SK-N-DZ (cell line): ENCODE data around the gene CAPN10.

Source experiments
- DNase-seq: peaks from one replicate; pipeline ENCODE4 v3.0.0-alpha.2; 2015; ENCODE audit warnings: low spot score

Gene CAPN10

DNA sequence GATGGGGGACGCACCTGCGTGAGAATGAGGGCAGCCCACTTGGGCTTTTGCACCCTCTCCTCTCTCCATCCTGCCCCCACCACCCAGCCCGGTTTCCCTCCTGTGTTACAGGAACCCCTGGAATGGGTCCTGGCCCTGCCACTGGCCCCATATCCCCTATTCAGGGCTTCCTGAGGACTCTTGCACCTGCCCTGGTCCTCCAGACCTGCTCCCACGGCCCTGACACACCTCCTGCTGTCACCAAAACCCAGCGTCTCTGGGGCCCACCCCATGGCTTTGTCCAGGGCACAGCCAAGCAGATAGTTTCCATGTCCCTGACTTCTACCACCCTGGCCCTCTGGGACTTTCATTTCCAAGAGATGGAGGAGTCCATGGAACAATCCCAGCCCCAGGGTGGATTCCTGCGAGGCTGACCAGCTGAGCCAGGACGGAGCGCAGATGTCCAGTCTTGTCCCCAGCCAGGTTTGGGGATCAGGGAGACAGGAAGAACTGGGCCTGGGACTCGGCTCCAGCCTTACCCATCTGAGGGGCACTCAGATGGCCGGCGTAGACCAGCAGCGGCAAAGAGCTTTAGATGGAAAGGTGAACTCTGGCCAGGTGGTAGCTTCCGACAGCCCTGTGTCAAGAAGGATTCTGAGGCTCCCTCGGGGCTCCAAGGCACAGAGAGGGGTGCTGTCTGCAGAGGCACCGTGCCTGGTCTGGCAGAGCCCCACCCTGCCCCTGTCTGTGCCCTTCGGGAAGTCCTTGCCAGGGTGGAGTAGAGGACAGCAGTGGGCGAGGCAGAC is 50.8 kb downstream of the CAPN10 start:
- no peak for DNase-seq

DNA sequence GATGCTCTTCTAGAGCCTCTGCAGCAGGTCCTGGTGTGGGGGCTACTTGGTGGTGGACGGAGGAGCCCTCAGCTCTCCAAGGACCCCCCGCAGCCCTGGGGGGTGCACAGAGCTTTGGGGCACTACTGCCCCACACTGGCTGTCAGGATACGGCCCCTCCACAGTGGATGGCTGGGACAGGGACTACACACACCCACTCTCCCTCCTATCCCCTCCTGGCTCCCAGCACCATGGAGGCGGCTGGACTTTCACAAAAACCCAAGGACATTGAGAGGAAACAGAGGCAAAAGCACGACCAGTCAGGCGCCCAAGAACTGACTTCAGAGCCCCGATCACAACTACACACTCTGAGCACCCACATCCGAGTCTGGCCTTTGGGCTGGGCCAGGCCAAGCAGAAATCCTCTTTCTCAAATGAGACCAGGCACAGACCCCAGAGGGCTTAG is 51.4 kb downstream of the CAPN10 start:
- no peak for DNase-seq

DNA sequence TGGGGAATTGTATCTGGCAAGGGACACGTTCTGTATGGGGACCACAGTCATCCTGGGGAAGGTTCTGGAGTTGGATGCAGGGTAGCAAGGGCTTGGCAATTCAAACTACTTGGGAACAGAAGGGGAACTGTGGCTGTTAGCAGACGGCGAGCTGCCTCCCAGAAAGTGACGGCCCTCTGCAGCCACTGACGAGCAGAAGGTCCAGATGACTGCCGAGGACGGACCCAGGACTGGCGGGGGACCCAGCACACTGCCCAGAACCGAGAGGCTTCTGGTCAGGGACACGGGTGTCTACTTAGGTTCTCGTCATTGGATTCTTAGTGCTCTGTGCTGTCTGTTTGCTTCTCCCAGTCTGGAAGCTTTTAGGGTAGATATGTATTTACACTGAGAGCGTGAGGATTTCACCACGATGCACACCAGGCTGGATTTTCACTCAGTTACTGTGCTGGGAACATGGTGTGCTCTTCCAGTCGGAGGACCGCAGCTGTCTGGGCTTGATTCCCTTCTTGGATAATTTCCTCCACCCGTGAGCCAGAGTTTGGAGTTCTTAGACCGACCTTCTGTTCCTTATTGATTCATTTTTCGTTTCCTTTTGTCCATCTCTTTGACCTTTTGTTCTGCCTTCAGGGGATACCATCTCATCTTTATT is 52.1 kb downstream of the CAPN10 start:
- no peak for DNase-seq

DNA sequence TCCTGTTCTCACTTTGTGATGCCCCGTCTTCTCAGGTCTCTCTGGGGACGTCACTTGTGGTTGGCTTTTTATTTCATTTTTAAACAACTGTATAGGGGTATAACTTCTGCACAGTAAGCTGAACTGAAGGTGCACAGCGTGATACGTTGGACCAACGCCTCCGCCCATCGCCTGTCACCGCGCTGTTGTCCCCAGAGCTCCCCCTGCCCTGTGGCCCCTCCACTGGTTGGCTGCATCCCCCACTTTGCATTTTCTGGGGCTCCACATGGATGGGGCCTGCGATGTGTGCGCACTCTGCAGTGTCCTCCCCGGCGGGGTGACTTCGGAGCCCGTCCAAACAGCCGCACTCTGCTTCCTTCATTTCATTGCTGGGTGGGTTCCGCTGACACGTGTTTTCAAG is 53.0 kb downstream of the CAPN10 start:
- DNase-seq: no peak

DNA sequence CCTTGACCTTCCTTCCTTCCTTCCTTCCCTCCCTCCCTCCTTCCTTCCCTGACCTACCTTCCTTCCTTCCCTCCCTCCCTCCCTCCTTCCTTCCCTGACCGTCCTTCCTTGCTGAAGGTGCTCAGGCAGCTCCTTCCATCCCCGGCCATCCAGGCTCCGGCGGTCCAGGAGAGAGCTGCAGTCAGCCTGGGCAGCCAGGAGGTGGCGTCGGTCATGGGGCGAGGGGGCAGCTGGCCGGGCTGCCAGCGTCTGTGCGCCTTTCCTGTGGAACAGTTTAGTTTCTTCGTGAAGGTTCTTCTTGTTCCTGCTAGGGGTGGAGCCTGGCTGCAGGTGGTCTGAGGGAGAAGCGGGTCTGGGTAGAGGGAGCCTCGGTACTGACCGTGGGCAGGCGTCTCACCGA is 54.4 kb downstream of the CAPN10 start:
- DNase-seq: peak; percentile 57

DNA sequence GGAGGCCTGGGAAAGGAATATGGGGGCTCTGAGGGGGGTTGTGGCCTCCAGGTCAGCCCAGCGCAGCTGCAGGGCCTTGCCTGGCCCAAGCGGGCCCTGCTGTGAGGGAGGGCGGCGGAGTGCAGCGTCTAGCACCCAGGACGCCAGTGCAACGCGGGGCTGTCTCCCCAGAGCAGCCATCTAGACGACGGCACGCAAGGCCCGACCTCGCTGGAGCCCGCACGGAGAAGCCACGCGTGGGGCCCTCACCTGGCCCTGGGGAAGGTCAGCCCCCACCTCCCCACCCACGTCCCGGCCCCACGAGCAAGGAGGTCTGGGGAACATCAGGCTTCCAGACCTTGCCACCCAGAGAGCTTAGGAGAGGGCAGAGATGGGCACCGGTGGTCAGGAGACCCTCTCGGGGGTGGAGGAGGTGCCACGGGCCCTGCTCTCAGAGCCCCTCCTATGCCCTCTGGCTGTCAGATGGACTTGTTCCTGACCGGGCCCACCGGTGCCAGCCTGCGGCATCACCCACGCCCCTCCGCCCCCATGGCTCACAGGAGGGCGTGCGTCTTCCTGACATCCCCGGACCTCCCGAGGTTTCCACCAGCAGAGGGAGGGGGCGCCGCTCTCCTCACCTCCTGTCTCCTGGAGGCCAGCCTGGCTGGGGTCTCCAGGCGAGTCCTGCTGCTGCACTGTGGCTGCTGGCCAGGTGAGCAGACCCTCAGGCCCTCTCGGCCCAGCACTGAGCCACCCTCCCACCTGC is 55.7 kb downstream of the CAPN10 start:
- DNase-seq: no peak

DNA sequence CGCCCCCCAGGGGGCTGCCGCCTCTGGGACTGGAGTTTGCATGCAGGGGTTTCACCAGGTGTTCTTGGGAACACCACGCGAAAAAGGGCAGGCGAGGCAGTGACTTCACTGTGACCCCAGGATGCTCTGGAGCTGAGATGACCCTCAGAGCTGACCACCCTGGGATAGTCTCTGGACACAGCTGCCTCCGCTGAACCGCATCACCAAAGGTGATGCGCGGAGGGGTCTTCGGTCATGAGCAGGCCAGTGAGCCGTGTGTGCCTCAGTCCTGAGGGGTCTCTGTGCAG is 56.2 kb downstream of the CAPN10 start:
- no peak for DNase-seq

DNA sequence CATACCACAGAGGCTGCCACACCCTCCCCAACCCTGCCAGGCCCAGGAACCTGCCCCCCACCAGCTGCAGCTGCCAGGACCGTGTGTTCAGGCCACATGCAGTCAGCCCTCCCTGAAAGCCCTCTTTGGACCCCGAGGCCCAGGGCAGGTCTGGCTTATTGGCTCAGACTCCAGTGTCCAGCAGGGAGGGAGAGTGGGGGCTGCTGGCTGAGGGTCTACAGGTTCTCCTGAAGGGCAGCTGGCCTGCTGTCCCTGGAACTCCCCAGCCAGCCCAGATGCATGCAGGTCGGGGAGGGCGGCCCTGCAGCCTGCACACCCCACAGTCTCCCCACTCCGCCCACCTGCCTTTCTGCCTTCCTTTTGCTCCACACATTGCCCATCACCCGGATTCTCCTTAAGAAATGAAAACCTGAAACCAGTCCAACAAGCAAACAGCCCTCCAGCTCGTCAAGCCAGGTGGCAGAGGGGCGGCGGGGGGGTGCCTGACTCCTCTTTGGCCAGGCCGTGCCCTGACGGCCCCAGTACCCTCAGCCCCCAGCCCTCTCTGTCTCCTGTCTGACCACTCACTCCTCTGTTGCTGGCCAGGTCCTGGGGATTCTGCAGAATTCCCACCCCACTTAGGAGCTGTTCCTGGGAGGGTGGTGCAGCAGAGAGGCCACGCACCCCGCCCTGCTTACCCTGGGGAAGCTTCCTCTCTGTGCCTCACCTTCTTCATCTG is 56.7 kb downstream of the CAPN10 start:
- DNase-seq: no peak

DNA sequence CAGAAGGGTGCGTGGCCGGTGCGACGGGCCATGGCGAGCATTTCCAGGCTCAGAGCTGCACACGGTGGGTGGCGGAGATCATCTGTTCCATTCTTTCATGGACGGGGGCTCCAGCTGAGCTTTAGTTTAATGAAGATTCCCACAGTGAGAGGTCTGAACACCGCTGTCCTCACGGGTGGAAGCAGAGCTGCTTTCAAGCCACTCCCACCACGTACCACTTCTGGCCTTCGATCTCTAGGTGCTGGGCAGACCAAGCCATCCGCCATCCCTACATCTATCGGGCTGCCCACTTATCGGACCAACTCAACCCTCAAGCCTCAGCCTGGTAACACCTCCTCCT is 57.2 kb downstream of the CAPN10 start:
- DNase-seq: no peak

DNA sequence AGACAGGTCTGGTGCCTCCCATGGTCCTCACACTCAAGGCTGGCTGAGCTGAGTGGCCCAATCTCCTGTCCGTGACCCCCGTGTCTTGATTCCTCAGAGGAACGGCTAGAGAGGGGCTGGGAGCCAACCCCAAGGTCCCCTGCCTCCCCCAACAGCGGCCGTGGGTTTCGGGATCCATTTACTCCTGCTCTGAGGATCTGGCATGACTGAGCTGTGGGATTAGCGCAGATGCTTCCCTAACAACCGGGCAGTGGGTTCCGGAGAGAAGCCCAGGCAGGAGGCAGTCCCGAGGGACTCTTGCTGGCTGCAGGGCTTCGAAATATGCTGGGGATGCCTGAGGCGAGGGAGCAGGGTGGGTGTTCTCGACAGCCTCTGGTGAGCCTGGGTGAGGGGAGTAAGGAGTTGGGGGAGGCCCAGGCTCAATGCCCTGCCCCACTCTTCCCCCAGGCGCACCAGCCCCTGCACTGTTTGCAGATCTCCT is 57.7 kb downstream of the CAPN10 start:
- DNase-seq: no peak

DNA sequence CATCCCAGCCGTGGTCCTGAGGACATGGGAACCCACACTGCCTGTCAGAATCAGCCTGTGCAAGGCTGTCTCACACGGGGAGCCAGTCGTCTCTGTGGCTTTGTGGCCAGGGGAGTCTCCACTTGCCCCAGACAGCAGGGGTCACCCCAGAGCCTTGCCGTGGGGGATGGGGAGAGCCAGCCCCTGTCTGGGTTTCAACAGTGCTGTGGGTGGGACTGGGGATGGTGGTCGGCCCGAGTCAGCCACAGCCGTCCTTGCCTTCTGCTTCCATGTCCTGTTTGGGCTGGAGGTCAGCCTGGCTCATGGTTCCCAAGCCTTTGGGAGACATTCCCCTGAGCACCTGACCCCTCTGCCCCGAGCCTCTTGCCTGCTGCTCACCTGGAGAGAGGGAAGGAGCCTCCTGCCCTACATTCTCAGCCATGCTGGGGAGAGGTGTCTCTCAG is 58.3 kb downstream of the CAPN10 start:
- no peak for DNase-seq

DNA sequence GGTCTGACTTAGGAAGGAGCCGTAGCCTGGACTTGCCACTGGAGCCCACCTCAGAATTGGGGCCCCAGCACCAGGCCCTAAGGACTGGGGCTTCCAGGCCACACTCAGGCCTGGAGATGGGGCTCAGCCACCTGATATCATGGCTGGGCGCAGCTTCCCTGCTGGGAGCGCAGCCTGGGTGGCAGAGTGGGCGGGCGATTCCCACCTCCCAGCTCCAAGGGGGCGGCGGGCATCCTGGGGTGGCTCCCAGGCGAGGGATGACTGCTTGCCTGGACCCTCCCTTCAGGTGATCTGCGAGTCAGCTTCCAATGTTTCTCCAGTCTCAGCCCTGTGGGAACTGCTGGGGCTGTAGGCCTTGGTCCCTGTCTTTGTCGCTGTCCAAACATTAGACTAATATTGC is 58.8 kb downstream of the CAPN10 start:
- no peak for DNase-seq

DNA sequence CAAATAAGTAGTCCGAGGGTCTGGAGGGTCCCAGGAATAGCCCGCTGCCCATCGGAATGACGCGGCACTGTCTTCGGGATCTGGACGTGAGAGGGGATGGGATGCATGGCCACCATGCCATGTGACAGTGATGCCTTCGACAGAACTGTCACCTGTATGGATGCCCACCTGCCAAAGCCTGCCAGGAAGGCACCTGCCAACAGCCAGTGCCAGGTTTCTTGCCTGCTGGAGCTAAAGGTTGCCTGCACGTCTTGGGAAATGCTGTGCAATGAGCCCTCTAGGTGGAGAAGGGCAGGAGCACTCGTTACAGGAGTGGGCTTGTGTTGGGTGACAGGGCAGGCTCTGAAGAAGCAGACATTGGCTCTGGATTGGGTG is 59.3 kb downstream of the CAPN10 start:
- no peak for DNase-seq

DNA sequence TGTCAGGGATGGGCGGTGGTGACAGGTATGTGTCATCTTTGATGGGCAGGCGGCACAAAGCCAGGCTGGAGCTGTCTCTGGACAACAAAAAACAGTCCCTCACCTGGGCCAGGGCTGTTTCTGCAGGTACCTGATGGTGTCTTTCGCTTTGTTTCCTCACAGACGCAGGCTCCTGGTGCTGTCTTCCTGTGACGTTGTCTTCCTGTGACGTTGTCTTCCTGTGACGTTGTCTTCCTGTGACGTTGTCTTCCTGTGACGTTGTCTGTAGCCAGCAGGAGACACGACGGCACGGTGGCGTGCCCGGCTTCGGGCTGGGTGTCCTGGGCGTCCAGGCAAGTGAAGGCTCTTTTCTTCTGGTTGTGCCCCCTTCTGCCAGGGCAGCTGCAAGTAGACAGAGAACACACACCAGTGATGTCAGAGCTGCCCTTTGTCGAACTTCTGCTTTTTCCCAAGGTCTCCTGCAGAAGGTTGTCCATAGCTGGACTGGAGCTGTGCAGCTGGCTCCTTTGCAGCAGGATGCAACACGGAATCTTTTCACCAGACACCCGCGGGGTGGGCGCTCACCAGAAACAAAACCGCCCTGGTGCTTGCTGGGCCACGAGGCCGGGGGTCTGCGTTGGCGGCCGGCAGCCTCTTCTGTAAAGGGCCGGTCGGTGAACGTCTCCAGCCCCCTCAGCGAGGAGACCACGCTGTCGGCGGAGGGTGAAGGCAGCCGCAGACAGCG is 59.8 kb downstream of the CAPN10 start:
- no peak for DNase-seq

DNA sequence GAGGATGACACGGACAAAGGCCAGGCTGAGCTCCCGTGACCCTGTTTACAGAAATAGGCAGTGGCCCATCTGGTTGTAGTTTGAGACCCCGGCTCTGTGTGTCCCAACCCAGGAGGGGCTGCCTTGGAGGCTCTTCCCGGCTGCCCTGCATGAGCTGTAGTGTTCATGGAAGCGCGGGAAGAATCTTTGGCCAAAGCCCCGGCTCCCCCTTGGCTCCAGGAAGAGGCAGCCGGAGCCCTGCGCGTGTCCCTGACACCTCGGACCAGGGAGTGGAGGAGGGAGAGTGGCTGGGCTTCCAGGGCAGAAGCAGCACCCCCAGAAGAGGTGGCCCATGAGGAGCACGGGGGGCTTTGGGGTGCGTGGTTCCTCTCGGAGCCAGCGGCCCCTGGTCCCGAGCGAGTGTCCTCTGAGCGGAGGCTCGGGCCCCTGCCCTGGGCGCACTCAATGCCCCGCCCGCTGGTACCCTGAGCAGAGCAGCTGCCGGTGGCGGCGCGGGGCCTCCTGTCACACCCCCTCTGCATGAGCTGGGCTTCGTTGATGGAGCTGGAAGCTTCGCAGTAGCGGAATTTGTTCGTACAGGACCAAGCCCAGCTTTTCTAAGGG is 60.5 kb downstream of the CAPN10 start:
- no peak for DNase-seq

DNA sequence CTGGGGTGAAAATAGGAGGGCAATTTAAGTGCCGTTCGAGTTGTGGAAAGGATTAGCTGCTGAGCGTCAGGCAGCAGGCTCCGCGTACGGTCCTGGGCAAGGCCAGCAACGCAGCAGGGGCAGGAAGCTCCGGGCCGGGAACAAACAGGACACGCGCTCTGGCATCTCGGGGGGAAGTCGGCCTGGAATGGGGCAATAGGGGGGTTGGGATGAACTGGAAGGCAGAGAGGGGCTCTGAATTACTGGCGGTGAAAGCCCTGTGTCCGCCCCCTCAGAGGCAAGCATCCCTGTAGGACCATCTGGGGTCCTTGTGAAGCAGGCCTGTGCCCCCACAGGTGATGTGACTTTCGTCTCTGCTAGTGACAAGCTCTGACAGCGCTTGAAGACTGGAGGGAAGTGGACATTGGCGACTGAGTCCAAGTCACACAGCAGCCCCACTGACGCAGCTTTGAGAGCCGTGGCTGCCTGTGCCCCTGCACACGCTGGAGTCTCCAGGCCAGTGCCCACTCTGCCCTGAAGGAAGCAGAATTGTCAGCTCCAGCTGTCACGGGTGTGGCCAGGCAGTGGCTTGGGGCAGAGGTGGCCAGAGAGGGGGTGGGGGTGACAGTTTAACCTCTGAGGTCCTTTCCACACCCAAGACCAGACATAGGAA is 61.1 kb downstream of the CAPN10 start:
- DNase-seq: no peak

DNA sequence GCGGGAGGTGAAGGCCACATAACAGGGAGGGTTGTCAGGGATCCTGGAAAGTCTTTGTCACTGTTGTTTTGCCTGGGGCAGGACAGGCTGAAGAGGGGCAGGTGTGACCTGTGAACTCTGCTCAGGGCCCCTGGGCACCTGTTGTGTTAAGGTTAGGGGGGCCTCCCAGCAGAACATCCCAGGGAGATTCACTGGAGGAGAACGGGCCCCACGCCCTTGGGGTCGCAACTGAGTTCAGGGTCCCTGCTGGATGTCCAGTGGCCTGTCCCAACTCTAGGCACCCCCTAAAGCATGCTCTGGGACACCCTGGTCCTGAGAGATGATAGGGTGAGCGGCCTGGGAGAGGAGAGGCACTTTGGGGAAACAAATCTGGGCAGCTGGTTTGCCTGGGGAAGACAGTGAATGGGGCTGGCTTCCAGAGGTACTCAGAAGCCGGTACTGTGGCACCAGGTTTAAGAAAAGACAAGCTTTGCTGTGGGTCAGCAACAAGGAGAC is 61.7 kb downstream of the CAPN10 start:
- DNase-seq: no peak
